ENCODE measurements around the gene SORL1. TPM values are rescaled to one million over a fixed set of nuclear protein-coding genes. Genes with fewer than 3 reads are reported as not detected.

SORL1 gene
- total RNA-seq, 2 experiments from 2014 or later = 228 to 411 TPM

- intact Hi-C loops (cut with micrococcal nuclease; ENCODE audit: unreplicated experiment) = no loop called here
- TF ChIP-seq EZH2phosphoT487 (IDR thresholded peaks at IDR 0.05; ENCODE audit: borderline replicate concordance, low read depth, low read length) = no peak
- TF ChIP-seq CTCF (conservative IDR thresholded peaks at IDR 0.05; ENCODE audit: low read length) = no peak
- Histone ChIP-seq H3K4me1 (ENCODE audit: insufficient read depth, low read length, poor library complexity, severe bottlenecking) (no peaks in the 10 kb centered on the region), H3K27ac (ENCODE audit: low read depth, low read length, poor library complexity, severe bottlenecking) (no peak overlapping the region), H3K4me2 (ENCODE audit: low read length) (no peak overlapping the region), H3K9me3 (ENCODE audit: low read length) (no peaks in the 10 kb centered on the region), H4K20me1 (ENCODE audit: insufficient read depth, low read length) (no peaks in the 10 kb centered on the region), H3K9me2 (ENCODE audit: insufficient read depth, low read length) (no peaks in the 10 kb centered on the region), H3K4me3 (ENCODE audit: low read depth, low read length, poor library complexity, severe bottlenecking) (no peak overlapping the region), H2AFZ (ENCODE audit: low read length) (no peak overlapping the region), H3K36me3 (ENCODE audit: insufficient read depth, low read length) (no peaks in the 10 kb centered on the region), H3K79me2 (ENCODE audit: insufficient read depth, low read depth, low read length) (no peaks in the 10 kb centered on the region)
- no TSS peak for BruUV-seq (replicated peaks)
- ChIA-PET POLR2A (no interaction called here), CTCF (ENCODE audit: unreplicated experiment) (no interaction called here)
- no peak for DNase-seq (ENCODE audit: low spot score)
Measured at GRCh38 chr11:121671283-121672168, 219.4 kb downstream of the SORL1 start.

DNA sequence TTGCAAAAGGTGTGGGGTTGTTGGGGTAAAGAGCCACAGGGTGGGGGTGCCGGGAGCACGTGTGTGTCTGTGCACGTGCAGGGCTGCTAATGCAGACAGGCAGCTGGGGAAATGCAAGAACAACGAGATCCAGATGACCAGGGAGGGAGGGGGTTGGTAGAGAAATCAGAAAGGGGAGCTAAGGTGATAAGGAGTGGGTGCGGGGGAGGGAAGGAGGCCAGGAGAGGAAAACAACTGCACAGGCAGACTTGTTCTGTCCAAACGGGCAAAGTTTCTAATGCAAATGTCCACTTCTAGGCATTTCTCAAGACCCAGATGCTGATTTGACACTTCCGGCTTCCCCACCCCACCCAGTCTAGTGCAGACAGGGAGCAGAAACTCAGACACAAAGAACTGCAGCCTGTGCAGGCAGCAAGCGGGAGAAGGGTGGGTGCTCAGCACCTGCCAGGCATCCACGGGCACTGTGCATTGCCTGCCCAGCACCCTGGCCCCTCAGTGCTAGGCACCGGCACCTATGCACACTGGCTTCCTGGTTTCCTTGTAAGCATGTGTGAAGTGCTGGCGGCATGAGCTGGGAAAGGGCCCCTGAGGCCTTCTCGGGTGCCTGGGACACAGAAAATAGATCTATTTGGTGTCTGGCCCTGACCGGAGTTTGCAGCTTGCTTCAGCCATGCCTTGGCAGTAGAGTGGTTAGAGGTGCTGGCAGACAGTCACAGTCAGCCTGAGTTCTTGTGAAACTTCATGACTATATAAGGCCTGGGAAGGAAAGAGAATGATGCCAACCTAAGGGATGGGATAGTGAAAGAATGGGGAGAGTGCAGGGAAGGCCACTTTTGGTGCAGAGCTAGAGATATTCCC lies 220.7 kb downstream of the SORL1 start:
- H3K9me2 ChIP-seq (ENCODE audit: insufficient read depth, low read length) = no peaks in the 10 kb centered on the region
- H3K4me3 ChIP-seq (ENCODE audit: low read depth, low read length, poor library complexity, severe bottlenecking) = no peak overlapping the region
- H3K4me2 ChIP-seq (ENCODE audit: low read length) = no peak overlapping the region
- H2AFZ ChIP-seq (ENCODE audit: low read length) = no peak overlapping the region
- TF ChIP-seq EZH2phosphoT487 (IDR thresholded peaks at IDR 0.05; ENCODE audit: borderline replicate concordance, low read depth, low read length) = no peak
- ChIA-PET POLR2A (no interaction called here), CTCF (ENCODE audit: unreplicated experiment) (no interaction called here)
- H4K20me1 ChIP-seq (ENCODE audit: insufficient read depth, low read length) = no peaks in the 10 kb centered on the region
- no peaks in the 10 kb centered on the region for H3K79me2 ChIP-seq (ENCODE audit: insufficient read depth, low read depth, low read length)
- H3K9me3 ChIP-seq (ENCODE audit: low read length) = no peaks in the 10 kb centered on the region
- H3K27ac ChIP-seq (ENCODE audit: low read depth, low read length, poor library complexity, severe bottlenecking) = no peak overlapping the region
- intact Hi-C loops (cut with micrococcal nuclease; ENCODE audit: unreplicated experiment) = no loop called here
- BruUV-seq (replicated peaks) = no TSS peak
- no peaks in the 10 kb centered on the region for H3K4me1 ChIP-seq (ENCODE audit: insufficient read depth, low read length, poor library complexity, severe bottlenecking)
- no peaks in the 10 kb centered on the region for H3K36me3 ChIP-seq (ENCODE audit: insufficient read depth, low read length)
- no peak for DNase-seq (ENCODE audit: low spot score)

DNA sequence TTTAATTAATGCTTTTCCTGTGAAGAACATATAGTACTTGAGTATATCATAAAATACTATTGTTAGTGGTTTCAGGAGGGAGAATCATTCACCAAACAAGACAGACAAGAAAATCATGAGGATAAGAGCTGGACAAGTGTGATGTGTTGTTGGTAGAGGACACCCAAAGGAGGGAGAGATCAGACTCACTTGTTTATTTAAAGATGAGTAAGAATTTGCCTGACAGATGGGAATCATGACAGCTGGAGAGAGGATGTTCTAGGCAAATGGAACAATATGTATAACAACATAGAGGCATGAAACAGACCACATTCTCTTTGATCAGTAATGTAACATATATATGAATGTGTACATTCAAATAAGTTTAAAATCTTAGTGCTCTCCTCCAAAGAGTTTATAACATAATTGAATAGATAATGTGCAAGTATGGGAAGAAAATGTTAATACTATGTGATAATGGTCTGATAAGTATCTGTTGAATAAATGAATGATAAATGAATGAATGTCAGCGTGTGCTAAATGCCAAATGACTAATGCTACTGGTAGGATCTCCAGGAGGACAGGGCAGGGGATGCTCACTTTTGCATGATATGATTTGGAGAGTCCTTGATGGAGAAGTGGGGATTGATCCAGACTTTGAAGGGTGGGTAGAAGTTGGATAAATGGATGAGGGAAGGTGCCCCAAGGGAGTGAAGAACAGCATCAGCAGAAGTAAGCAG lies 229.6 kb downstream of the SORL1 start:
- DNase-seq (ENCODE audit: low spot score) = no peak
- no peak for TF ChIP-seq EZH2phosphoT487 (IDR thresholded peaks at IDR 0.05; ENCODE audit: borderline replicate concordance, low read depth, low read length)
- no peak for TF ChIP-seq CTCF (conservative IDR thresholded peaks at IDR 0.05; ENCODE audit: low read length)
- Histone ChIP-seq H3K9me3 (ENCODE audit: low read length) (no peaks in the 10 kb centered on the region), H3K9me2 (ENCODE audit: insufficient read depth, low read length) (no peaks in the 10 kb centered on the region), H3K79me2 (ENCODE audit: insufficient read depth, low read depth, low read length) (no peaks in the 10 kb centered on the region), H3K4me3 (ENCODE audit: low read depth, low read length, poor library complexity, severe bottlenecking) (no peak overlapping the region), H2AFZ (ENCODE audit: low read length) (no peak overlapping the region), H3K27ac (ENCODE audit: low read depth, low read length, poor library complexity, severe bottlenecking) (no peak overlapping the region), H3K36me3 (ENCODE audit: insufficient read depth, low read length) (no peaks in the 10 kb centered on the region), H4K20me1 (ENCODE audit: insufficient read depth, low read length) (no peaks in the 10 kb centered on the region), H3K4me1 (ENCODE audit: insufficient read depth, low read length, poor library complexity, severe bottlenecking) (no peaks in the 10 kb centered on the region), H3K4me2 (ENCODE audit: low read length) (no peak overlapping the region)
- BruUV-seq (replicated peaks) = no TSS peak
- ChIA-PET POLR2A (interaction anchor here (0.6 kb wide), 1 partner anchor 1187 kb away, joined by 3 read pairs; no protein-coding TSS in a partner anchor), CTCF (ENCODE audit: unreplicated experiment) (no interaction called here)
- intact Hi-C loops (cut with micrococcal nuclease; ENCODE audit: unreplicated experiment) = no loop called here

Data from OCI-LY7 (cell line).